Activated naive CD8-positive, alpha-beta T cell treated with anti-CD3 and anti-CD28 coated beads, Interleukin-2, amount 50 U/mL, for 24 hours (primary cell): ENCODE measurements around the gene AMPH.
"Not testable (repeated sequence)": the region's sequence is repeated elsewhere in the genome, so short reads cannot be mapped to it uniquely, and the experiment has no call there.

Experiments
- ATAC-seq: fragments of 150-1000 bp; cut with Tn5 transposase; one replicate; pipeline ENCODE4 v1.10.0; 2021
- DNase-seq: peaks from one replicate; pipeline ENCODE4 v3.0.0; 2021
- H3K27ac Mint-ChIP-seq: one replicate; pipeline ENCODE4 v1.8.0; 2021; ENCODE audit warnings: mild to moderate bottlenecking, mixed read lengths
- H3K27me3 Mint-ChIP-seq: one replicate; pipeline ENCODE4 v1.8.0; 2021; ENCODE audit warnings: mixed read lengths
- H3K36me3 Mint-ChIP-seq: one replicate; pipeline ENCODE4 v1.8.0; 2021; ENCODE audit warnings: low read depth, mixed read lengths
- H3K4me1 Mint-ChIP-seq: one replicate; pipeline ENCODE4 v1.8.0; 2021; ENCODE audit warnings: mixed read lengths
- H3K4me3 Mint-ChIP-seq: one replicate; pipeline ENCODE4 v1.8.0; 2021; ENCODE audit warnings: mild to moderate bottlenecking, moderate library complexity, mixed read lengths
- H3K9me3 Mint-ChIP-seq: one replicate; pipeline ENCODE4 v1.8.0; 2021; ENCODE audit warnings: mixed read lengths

Gene AMPH

GRCh38 chr7:38438970-38439369 lies 192.2 kb downstream of the AMPH start:
- no peak overlapping the region for H3K4me3 Mint-ChIP-seq
- no peaks in the 10 kb centered on the region for H3K27me3 Mint-ChIP-seq
- H3K9me3 Mint-ChIP-seq, result no peaks in the 10 kb centered on the region
- H3K27ac Mint-ChIP-seq, result peak overlapping the region; percentile 18
- DNase-seq, result no peak
- ATAC-seq, result peak; percentile 79
- peaks cover 4% of the 10 kb centered on the region for H3K36me3 Mint-ChIP-seq
- peaks cover 7% of the 10 kb centered on the region for H3K4me1 Mint-ChIP-seq

DNA sequence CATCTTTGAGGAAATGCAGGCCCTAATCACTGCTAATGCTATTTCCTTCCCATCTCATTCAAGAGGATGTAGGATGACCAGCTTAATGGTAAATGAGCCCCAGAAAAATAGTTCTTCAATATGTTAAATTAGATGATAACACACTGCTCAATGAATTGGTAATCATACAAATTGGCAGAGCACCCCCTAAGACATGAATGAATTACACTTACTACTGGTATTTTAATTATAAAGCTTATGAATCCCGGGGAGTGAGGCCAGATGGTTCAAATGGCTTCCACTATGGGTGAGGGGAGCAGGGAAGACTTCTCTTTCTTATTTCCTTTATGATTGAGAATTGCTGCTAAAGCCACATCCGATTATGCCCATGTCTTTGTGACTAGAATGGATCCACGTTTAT lies 198.5 kb downstream of the AMPH start:
- H3K36me3 Mint-ChIP-seq, result no peaks in the 10 kb centered on the region
- H3K4me3 Mint-ChIP-seq, result no peak overlapping the region
- H3K27me3 Mint-ChIP-seq, result no peaks in the 10 kb centered on the region
- DNase-seq (no peak), ATAC-seq (no peak)
- H3K9me3 Mint-ChIP-seq, result no peaks in the 10 kb centered on the region
- H3K27ac Mint-ChIP-seq, result no peak overlapping the region
- peaks cover 10% of the 10 kb centered on the region for H3K4me1 Mint-ChIP-seq

- H3K4me3 Mint-ChIP-seq, result no peak overlapping the region
- H3K36me3 Mint-ChIP-seq, result no peaks in the 10 kb centered on the region
- peaks cover 16% of the 10 kb centered on the region for H3K4me1 Mint-ChIP-seq
- H3K9me3 Mint-ChIP-seq, result no peaks in the 10 kb centered on the region
- H3K27me3 Mint-ChIP-seq, result no peaks in the 10 kb centered on the region
- no peak for DNase-seq
- ATAC-seq, result no peak
- no peak overlapping the region for H3K27ac Mint-ChIP-seq
Measured at GRCh38 chr7:38432080-38432479, 199.1 kb downstream of the AMPH start.

DNA sequence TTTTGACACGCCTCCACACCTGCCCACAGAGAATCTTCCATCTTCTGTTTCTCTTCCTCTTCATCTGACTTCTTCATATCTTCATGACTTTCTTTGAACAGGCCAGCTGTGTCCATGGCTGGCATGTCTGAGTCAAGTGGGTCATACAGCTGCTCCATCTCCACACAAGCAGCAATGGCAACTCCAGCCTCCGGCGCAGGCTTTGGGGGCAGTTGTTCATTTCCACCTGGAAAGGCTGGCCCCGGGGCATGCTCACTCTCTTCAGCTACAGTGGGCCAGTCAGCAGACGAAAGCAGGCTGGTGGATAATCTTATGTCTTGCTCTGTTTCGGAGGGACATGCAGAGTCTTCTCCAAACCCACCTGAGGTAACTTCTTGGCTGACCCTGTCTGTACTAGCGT lies 202.1 kb downstream of the AMPH start:
- no peak for DNase-seq
- no peak for ATAC-seq
- H3K27ac Mint-ChIP-seq, result no peak overlapping the region
- no peak overlapping the region for H3K4me3 Mint-ChIP-seq
- H3K36me3 Mint-ChIP-seq, result no peaks in the 10 kb centered on the region
- peaks cover 43% of the 10 kb centered on the region for H3K4me1 Mint-ChIP-seq
- H3K9me3 Mint-ChIP-seq, result peaks cover 6% of the 10 kb centered on the region
- H3K27me3 Mint-ChIP-seq, result no peaks in the 10 kb centered on the region

GRCh38 chr7:38428041-38428440 lies 203.1 kb downstream of the AMPH start:
- H3K27me3 Mint-ChIP-seq, result no peaks in the 10 kb centered on the region
- H3K9me3 Mint-ChIP-seq, result peaks cover 6% of the 10 kb centered on the region
- H3K36me3 Mint-ChIP-seq, result no peaks in the 10 kb centered on the region
- DNase-seq (no peak), ATAC-seq (no peak)
- no peak overlapping the region for H3K4me3 Mint-ChIP-seq
- no peak overlapping the region for H3K27ac Mint-ChIP-seq
- H3K4me1 Mint-ChIP-seq, result peaks cover 40% of the 10 kb centered on the region

DNA sequence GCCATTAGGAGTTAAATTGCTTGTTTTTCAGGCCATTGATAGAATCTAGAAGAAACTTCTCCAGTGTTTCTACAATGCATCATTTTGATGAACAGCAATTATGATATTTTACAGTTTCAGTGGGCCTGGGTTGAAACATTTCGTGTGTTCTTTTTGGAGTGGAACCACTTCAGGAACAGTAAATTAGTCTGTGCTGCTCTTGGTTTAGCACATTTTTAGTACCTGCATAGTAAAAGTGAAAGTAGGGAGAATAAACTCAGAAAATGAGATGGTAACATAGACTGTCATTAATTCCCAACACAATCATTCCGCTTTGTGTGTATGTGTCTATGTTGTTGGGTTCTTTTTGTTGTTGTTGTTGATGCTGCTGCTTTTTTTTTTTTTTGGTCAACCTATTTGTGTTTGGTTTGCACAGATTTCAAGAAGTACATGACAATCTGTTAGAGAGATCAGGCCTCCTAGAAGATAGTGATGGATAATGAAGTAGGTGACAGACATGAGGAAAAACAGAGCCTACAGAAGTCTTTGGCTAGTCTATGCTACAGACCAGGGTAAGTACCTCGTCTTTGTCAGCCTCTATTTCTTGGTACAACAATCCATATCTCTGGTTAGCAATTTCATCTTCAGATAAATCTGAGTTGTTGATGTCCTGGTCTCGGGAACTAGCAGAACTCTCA lies 203.8 kb downstream of the AMPH start:
- ATAC-seq, result no peak
- Mint-ChIP-seq H3K4me3 (no peak overlapping the region), H3K4me1 (peaks cover 40% of the 10 kb centered on the region)

GRCh38 chr7:38425509-38425908 lies 205.7 kb downstream of the AMPH start:
- Mint-ChIP-seq H3K4me1 (peaks cover 40% of the 10 kb centered on the region), H3K4me3 (peak overlapping the region; percentile 0), H3K36me3 (no peaks in the 10 kb centered on the region), H3K27me3 (no peaks in the 10 kb centered on the region), H3K27ac (peak overlapping the region; percentile 74), H3K9me3 (peaks cover 6% of the 10 kb centered on the region)
- ATAC-seq, result peak; percentile 46
- DNase-seq, result no peak

More for the DNA sequence above, 203.8 kb downstream of the AMPH start:
- H3K36me3 Mint-ChIP-seq, result no peaks in the 10 kb centered on the region
- no peaks in the 10 kb centered on the region for H3K27me3 Mint-ChIP-seq
- no peak overlapping the region for H3K27ac Mint-ChIP-seq
- DNase-seq, result no peak
- H3K9me3 Mint-ChIP-seq, result peaks cover 6% of the 10 kb centered on the region

DNA sequence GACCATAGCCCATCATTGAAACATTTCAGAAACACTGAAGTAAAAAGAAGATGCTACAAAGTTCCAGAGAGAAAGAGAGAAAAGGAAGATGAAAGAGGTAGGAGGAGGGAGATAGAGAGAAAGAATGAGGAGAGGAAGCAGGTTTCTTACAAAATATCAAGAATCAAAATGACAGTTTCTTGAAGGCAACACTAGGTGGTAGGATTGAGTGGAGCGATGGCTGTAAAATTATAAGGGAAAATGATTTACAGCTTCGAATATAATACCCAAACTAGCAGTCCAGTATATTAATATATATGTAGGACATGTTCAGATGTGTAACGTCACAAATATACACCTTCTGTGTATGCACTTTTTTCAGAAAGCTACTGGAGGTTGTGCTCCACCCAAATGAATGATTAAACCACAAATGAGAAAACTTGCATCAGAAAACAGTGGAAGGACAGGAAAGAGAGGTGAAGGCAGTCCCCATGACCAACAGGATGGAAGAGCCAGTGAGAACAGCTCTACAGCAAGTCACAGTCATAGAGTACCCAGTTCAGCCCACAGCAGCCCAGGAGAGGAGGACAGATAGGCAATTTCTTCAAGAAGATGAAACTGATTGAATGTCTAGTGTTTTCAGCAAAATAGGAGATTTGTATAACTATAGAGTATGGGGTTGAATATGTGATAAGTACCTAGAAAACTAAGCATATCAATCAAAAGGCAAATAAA lies 206.3 kb downstream of the AMPH start:
- Mint-ChIP-seq H3K4me1 (peaks cover 40% of the 10 kb centered on the region), H3K36me3 (no peaks in the 10 kb centered on the region), H3K27me3 (no peaks in the 10 kb centered on the region), H3K4me3 (no peak overlapping the region), H3K9me3 (peaks cover 6% of the 10 kb centered on the region), H3K27ac (peak overlapping the region; percentile 74)
- peak; percentile 70 for ATAC-seq
- no peak for DNase-seq

- Mint-ChIP-seq H3K27me3 (no peaks in the 10 kb centered on the region), H3K4me3 (no peak overlapping the region)
Measured at GRCh38 chr7:38413784-38414183, 217.4 kb downstream of the AMPH start.

GRCh38 chr7:38411404-38411803 lies 219.8 kb downstream of the AMPH start:
- Mint-ChIP-seq H3K9me3 (no peaks in the 10 kb centered on the region), H3K27me3 (no peaks in the 10 kb centered on the region), H3K27ac (no peak overlapping the region), H3K4me3 (no peak overlapping the region), H3K36me3 (no peaks in the 10 kb centered on the region), H3K4me1 (peaks cover 26% of the 10 kb centered on the region)
- ATAC-seq, result no peak
- no peak for DNase-seq

More at GRCh38 chr7:38413784-38414183, 217.4 kb downstream of the AMPH start:
- Mint-ChIP-seq H3K36me3 (no peaks in the 10 kb centered on the region), H3K4me1 (peaks cover 26% of the 10 kb centered on the region), H3K9me3 (no peaks in the 10 kb centered on the region), H3K27ac (no peak overlapping the region)
- DNase-seq, result no peak
- peak; percentile 90 for ATAC-seq

- DNase-seq (no peak), ATAC-seq (no peak)
- Mint-ChIP-seq H3K27me3 (peaks cover under 1% of the 10 kb centered on the region), H3K27ac (no peak overlapping the region), H3K9me3 (peaks cover 4% of the 10 kb centered on the region), H3K4me3 (no peak overlapping the region), H3K4me1 (peaks cover 26% of the 10 kb centered on the region), H3K36me3 (no peaks in the 10 kb centered on the region)
Measured at GRCh38 chr7:38410056-38410455, 221.1 kb downstream of the AMPH start.

DNA sequence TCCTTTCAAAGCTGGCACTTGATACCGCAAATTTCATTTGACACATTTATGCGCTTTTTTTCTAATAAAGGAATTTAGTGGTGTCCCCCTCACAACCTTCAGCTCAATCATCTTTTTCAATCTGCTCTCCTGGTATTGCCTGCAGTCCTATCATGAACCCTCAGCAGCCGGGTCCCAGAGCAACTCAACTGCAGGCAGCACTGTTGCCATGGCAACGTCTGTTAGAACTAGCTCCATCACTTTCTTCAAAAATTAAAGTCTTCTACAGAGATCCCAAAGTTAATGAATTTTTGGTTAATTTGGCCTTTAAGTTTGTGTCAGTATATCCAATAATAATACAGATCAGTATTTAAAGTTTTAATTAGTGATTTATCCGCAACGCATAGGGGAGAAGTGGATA lies 221.6 kb downstream of the AMPH start:
- H3K27ac Mint-ChIP-seq, result no peak overlapping the region
- H3K4me3 Mint-ChIP-seq, result no peak overlapping the region
- no peak for ATAC-seq
- H3K9me3 Mint-ChIP-seq, result peaks cover 8% of the 10 kb centered on the region
- DNase-seq, result no peak
- no peaks in the 10 kb centered on the region for H3K36me3 Mint-ChIP-seq
- peaks cover 26% of the 10 kb centered on the region for H3K4me1 Mint-ChIP-seq
- H3K27me3 Mint-ChIP-seq, result peaks cover 1% of the 10 kb centered on the region

DNA sequence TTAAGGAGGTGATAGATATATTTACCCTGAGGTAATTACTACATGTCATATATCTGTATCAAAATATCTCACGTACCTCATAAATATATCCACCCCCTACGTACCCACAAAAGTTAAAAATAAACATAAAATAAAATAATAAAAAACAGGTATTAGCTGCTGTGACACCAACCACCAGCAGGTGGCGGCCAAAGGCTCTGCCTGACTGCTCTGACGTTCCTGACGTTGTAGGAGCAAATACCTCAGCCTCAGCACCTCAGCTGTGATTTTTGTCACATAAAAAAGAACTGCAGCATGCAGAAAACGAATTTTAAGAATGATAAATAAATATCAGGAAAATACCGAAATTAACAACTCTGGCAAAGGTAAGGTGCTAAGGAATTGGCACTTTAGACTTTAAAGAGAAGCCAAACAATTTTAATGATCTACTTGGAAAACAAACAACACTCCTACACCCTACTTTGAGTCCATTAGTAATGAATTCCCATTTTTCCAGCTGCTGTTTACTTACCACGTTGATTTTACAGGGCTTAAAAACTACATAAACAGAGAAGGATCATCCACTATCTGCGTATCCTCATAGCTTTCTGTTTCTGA lies 232.3 kb downstream of the AMPH start:
- H3K27me3 Mint-ChIP-seq, result no peaks in the 10 kb centered on the region
- no peak overlapping the region for H3K4me3 Mint-ChIP-seq
- H3K27ac Mint-ChIP-seq, result no peak overlapping the region
- DNase-seq, result peak; percentile 60
- no peaks in the 10 kb centered on the region for H3K36me3 Mint-ChIP-seq
- ATAC-seq, result no peak
- H3K4me1 Mint-ChIP-seq, result peaks cover 4% of the 10 kb centered on the region
- no peaks in the 10 kb centered on the region for H3K9me3 Mint-ChIP-seq

GRCh38 chr7:38396852-38397251 lies 234.3 kb downstream of the AMPH start:
- ATAC-seq (no peak), DNase-seq (no peak)
- H3K9me3 Mint-ChIP-seq, result no peaks in the 10 kb centered on the region
- no peaks in the 10 kb centered on the region for H3K36me3 Mint-ChIP-seq
- H3K27me3 Mint-ChIP-seq, result no peaks in the 10 kb centered on the region
- H3K4me1 Mint-ChIP-seq, result peaks cover 4% of the 10 kb centered on the region
- no peak overlapping the region for H3K27ac Mint-ChIP-seq
- no peak overlapping the region for H3K4me3 Mint-ChIP-seq

GRCh38 chr7:38395921-38396552 lies 235.1 kb downstream of the AMPH start:
- H3K4me1 Mint-ChIP-seq, H3K4me3 Mint-ChIP-seq, H3K27me3 Mint-ChIP-seq, H3K27ac Mint-ChIP-seq, DNase-seq, H3K9me3 Mint-ChIP-seq, H3K36me3 Mint-ChIP-seq, ATAC-seq: not testable (repeated sequence)
